Hepatocyte (in vitro differentiated cells): Measurements from ENCODE around the gene CUTA. TPM values are rescaled to one million over a fixed set of nuclear protein-coding genes. Genes with fewer than 3 reads are reported as not detected.

Experiments
- DNase-seq: peaks from one replicate; pipeline ENCODE4 v3.0.0-alpha.2; 2016; ENCODE audit warnings: low spot score
- H2AFZ ChIP-seq: fragments of 200-600 bp; sonication (generic); 2 replicates; pipeline ENCODE4 v1.6.0; 2016; ENCODE audit warnings: antibody characterized with exemption, mild to moderate bottlenecking
- H3K27ac ChIP-seq: fragments of 200-600 bp; sonication (generic); 2 replicates; pipeline ENCODE4 v1.5.1; 2016; ENCODE audit warnings: mild to moderate bottlenecking
- H3K27me3 ChIP-seq: fragments of 200-600 bp; sonication (generic); 2 replicates; pipeline ENCODE4 v1.6.1; 2016
- H3K36me3 ChIP-seq: fragments of 200-600 bp; sonication (generic); replicated peaks from 2 replicates; pipeline ENCODE4 v1.5.1; 2016; ENCODE audit warnings: low read depth; ENCODE audit not compliant: insufficient read depth
- H3K4me1 ChIP-seq: fragments of 200-600 bp; sonication (generic); 2 replicates; pipeline ENCODE4 v1.5.1; 2016; ENCODE audit warnings: mild to moderate bottlenecking, moderate library complexity; ENCODE audit not compliant: insufficient read depth
- H3K4me2 ChIP-seq: fragments of 200-600 bp; sonication (generic); 2 replicates; pipeline ENCODE4 v1.6.0; 2016
- H3K4me3 ChIP-seq: fragments of 200-600 bp; sonication (generic); 2 replicates; pipeline ENCODE4 v1.5.1; 2016; ENCODE audit warnings: mild to moderate bottlenecking
- H3K79me2 ChIP-seq: fragments of 200-600 bp; sonication (generic); 2 replicates; pipeline ENCODE4 v1.6.0; 2017; ENCODE audit warnings: mild to moderate bottlenecking
- H3K9me2 ChIP-seq: fragments of 200-600 bp; sonication (generic); replicated peaks from 2 replicates; pipeline ENCODE4 v1.6.0; 2017; ENCODE audit warnings: mild to moderate bottlenecking; ENCODE audit not compliant: insufficient read depth
- H3K9me3 ChIP-seq: fragments of 200-600 bp; sonication (generic); 2 replicates; pipeline ENCODE4 v1.5.1; 2016; ENCODE audit warnings: low read depth, mild to moderate bottlenecking
- H4K20me1 ChIP-seq: fragments of 200-600 bp; sonication (generic); 2 replicates; pipeline ENCODE4 v1.6.0; 2016; ENCODE audit warnings: mild to moderate bottlenecking; ENCODE audit not compliant: insufficient read depth, poor library complexity, severe bottlenecking
- CTCF ChIP-seq: fragments of 200-600 bp; sonication (generic); IDR thresholded peaks from 2 replicates; pipeline ENCODE4 v1.5.1; 2016; ENCODE audit warnings: antibody characterized with exemption, mild to moderate bottlenecking; ENCODE audit not compliant: poor library complexity
- EZH2 ChIP-seq: fragments of 200-600 bp; sonication (generic); IDR thresholded peaks from 2 replicates; pipeline ENCODE4 v1.6.1; 2016; ENCODE audit warnings: antibody characterized with exemption, mild to moderate bottlenecking, borderline replicate concordance
- EZH2phosphoT487 ChIP-seq: fragments of 200-600 bp; sonication (generic); IDR thresholded peaks from one replicate; pipeline ENCODE4 v1.6.1; 2018; ENCODE audit warnings: antibody characterized with exemption, mild to moderate bottlenecking, low read depth, moderate library complexity; ENCODE audit not compliant: unreplicated experiment, severe bottlenecking
- whole genome bisulfite sequencing: methylation state at CpG from one replicate; pipeline ENCODE4 v1.1.6; 2016; ENCODE audit warnings: low lambda C conversion rate; ENCODE audit errors: missing lambda C conversion rate; 5-methylcytosine and 5-hydroxymethylcytosine counted together
- polyA plus RNA-seq: library from polyadenylated mRNA; unstranded; fragments of >200 nt; fragmentation: Nextera tagmentation; extraction: Ambion mirVana; gene quantifications from 2 replicates; pipeline ENCODE4 v1.2.1, GENCODE V29; 2016
- total RNA-seq: library from RNA; depleted of rRNA; stranded (reverse); fragments of >200 nt; gene quantifications from 2 replicates; pipeline ENCODE4 v1.2.3, GENCODE V29; 2014

The CUTA gene
- total and polyA plus RNA-seq, 2 experiments from 2014 or later, result 121 to 349 TPM

- no peaks in the 10 kb centered on the region for H3K9me3 ChIP-seq
- no peaks in the 10 kb centered on the region for H3K36me3 ChIP-seq
- H3K4me1 ChIP-seq, result peaks cover 45% of the 10 kb centered on the region
- H3K27ac ChIP-seq, result peak overlapping the region; percentile 72
- no peaks in the 10 kb centered on the region for H3K9me2 ChIP-seq
- peak overlapping the region; percentile 91 for H3K4me2 ChIP-seq
- H3K79me2 ChIP-seq, result peaks cover 54% of the 10 kb centered on the region
- H2AFZ ChIP-seq, result no peak overlapping the region
- peak overlapping the region; percentile 47 for H3K4me3 ChIP-seq
- TF ChIP-seq EZH2 (no peak), CTCF (no peak), EZH2phosphoT487 (no peak)
- peak; percentile 67 for DNase-seq
- H4K20me1 ChIP-seq, result no peaks in the 10 kb centered on the region
- H3K27me3 ChIP-seq, result no peaks in the 10 kb centered on the region
- WGBS, result 18% methylated on average over 14 of the region's 33 CpGs
These were observed 10.5 kb upstream of the CUTA start for GRCh38 chr6:33428224-33428965.

GRCh38 chr6:33427585-33428223 lies 9.8 kb upstream of the CUTA start:
- peak overlapping the region; percentile 91 for H3K4me2 ChIP-seq
- 3% methylated on average over 8 of the region's 79 CpGs for WGBS
- no peaks in the 10 kb centered on the region for H3K27me3 ChIP-seq
- H3K4me1 ChIP-seq, result peaks cover 45% of the 10 kb centered on the region
- peak overlapping the region; percentile 99 for H3K27ac ChIP-seq
- no peaks in the 10 kb centered on the region for H3K9me2 ChIP-seq
- peak; percentile 76 for DNase-seq
- H3K36me3 ChIP-seq, result no peaks in the 10 kb centered on the region
- H3K9me3 ChIP-seq, result no peaks in the 10 kb centered on the region
- peak overlapping the region; percentile 55 for H3K4me3 ChIP-seq
- TF ChIP-seq EZH2phosphoT487, result no peak
- TF ChIP-seq EZH2, result no peak
- no peak for TF ChIP-seq CTCF
- H2AFZ ChIP-seq, result no peak overlapping the region
- peaks cover 56% of the 10 kb centered on the region for H3K79me2 ChIP-seq
- no peaks in the 10 kb centered on the region for H4K20me1 ChIP-seq

- TF ChIP-seq EZH2 (no peak), EZH2phosphoT487 (no peak)
- Histone ChIP-seq H3K4me2 (peak overlapping the region; percentile 91), H3K27ac (peak overlapping the region; percentile 99), H3K36me3 (no peaks in the 10 kb centered on the region), H4K20me1 (no peaks in the 10 kb centered on the region), H3K9me3 (no peaks in the 10 kb centered on the region), H3K27me3 (no peaks in the 10 kb centered on the region), H2AFZ (no peak overlapping the region), H3K9me2 (no peaks in the 10 kb centered on the region), H3K4me1 (peaks cover 45% of the 10 kb centered on the region), H3K4me3 (peak overlapping the region; percentile 55), H3K79me2 (peaks cover 53% of the 10 kb centered on the region)
- DNase-seq, result no peak
- WGBS, result 21% methylated on average over 11 of the region's 12 CpGs
These were observed 8.9 kb upstream of the CUTA start for GRCh38 chr6:33426590-33427511.
